ENCODE data around the gene PLEKHM1.

DNA sequence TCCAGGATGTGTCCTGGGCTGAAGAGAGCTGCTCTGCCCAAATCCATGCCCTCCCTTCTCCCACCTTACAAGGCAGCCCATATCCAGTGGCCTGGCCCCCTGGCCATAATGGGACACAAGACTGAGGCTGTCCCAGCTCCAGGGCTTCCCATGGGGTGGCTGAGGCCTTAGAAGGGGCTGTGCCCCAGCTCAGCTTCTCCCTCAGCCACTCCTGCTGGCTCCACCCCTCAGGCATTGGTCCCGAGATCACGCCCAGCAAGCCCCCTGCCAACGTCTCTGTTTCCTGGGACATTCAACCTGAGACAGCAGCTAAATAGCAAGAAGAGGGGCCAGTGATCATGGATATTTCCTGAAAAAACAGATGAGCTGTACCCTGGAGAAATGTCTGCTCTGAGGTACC is 101.2 kb downstream of the PLEKHM1 start:
- TF ChIP-seq, protein P1, sequence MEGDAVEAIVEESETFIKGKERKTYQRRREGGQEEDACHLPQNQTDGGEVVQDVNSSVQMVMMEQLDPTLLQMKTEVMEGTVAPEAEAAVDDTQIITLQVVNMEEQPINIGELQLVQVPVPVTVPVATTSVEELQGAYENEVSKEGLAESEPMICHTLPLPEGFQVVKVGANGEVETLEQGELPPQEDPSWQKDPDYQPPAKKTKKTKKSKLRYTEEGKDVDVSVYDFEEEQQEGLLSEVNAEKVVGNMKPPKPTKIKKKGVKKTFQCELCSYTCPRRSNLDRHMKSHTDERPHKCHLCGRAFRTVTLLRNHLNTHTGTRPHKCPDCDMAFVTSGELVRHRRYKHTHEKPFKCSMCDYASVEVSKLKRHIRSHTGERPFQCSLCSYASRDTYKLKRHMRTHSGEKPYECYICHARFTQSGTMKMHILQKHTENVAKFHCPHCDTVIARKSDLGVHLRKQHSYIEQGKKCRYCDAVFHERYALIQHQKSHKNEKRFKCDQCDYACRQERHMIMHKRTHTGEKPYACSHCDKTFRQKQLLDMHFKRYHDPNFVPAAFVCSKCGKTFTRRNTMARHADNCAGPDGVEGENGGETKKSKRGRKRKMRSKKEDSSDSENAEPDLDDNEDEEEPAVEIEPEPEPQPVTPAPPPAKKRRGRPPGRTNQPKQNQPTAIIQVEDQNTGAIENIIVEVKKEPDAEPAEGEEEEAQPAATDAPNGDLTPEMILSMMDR (IDR thresholded peaks at IDR 0.05; ENCODE audit: low read depth, low read length): no peak
- TF ChIP-seq MYC (IDR thresholded peaks at IDR 0.05; ENCODE audit: low read depth, low read length): no peak
- TF ChIP-seq POLR2A (IDR thresholded peaks at IDR 0.05; ENCODE audit: extremely low read depth, insufficient read length): no peak
- TF ChIP-seq, protein P2, sequence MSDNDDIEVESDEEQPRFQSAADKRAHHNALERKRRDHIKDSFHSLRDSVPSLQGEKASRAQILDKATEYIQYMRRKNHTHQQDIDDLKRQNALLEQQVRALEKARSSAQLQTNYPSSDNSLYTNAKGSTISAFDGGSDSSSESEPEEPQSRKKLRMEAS (IDR thresholded peaks at IDR 0.05; ENCODE audit: low read depth, low read length): no peak
